Measurements from ENCODE around the gene TMEM254. TPM values are rescaled to one million over a fixed set of nuclear protein-coding genes. Genes with fewer than 3 reads are reported as not detected.
"Not testable (repeated sequence)": the region's sequence is repeated elsewhere in the genome, so short reads cannot be mapped to it uniquely, and the experiment has no call there.

The TMEM254 gene, protein sequence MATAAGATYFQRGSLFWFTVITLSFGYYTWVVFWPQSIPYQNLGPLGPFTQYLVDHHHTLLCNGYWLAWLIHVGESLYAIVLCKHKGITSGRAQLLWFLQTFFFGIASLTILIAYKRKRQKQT
- total RNA-seq, result 10.3 TPM

DNA sequence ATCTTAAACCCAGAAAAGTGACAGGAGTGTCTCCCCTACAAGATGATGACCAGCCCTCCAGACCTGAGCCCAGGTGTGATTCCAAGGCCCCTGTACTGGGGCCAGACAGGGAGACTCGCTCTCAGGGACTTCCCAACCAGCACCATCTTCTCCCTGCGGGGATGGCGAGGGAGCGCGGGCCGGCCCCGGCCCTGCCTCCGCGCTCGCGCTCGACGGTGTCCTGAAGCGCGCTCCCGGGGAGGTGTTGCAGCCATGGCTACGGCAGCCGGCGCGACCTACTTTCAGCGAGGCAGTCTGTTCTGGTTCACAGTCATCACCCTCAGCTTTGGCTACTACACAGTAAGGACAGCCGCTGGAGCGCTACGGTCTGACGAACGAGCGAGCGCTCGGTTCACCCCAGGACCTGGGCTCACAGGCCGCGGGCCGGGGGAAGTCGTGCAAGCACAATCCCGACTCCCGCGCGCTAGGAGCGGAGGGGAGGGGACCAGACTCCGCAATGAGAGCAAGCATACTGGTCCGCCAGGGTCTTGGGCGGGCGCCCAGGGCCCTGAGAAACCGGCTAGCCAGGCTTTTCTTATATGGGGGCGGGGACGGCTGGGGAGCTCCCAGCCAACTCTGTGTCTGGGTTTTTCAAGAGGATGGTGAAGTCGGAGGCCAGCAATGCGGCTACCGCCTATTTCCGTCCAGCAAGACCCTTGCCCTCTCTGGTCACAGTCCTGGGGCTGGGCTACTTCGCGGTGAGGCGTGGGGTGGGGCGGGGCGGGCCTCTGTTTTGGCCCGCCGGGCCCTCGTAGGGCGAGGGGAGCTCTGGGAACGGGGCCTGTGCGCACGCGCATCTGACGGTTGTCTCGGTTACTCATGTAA, at the start of gene TMEM254:
Gene TMEM254 (plus strand): TSS at position 218 of the 864 bp plus-strand sequence. CDS start 35 bp downstream, at position 253.
- Histone ChIP-seq H3K9me3 (no peaks in the 10 kb centered on the region), H3K4me3 (peak within 1 kb of the TSS; percentile 59 to 78), H3K36me3 (no peaks in the 10 kb centered on the region), H3K4me1 (peaks cover 19% of the 10 kb centered on the region), H3K27me3 (no peaks in the 10 kb centered on the region), H3K27ac (peak within 1 kb of the TSS; percentile 94)
- peak; percentile 84 to 90 for TF ChIP-seq POLR2AphosphoS5 (IDR thresholded peaks at IDR 0.05; ENCODE audit: insufficient read depth in 1 of 2, low read depth in 1 of 2)
- no peak for TF ChIP-seq CTCF (IDR thresholded peaks at IDR 0.05)
- peak in 1 of 2 donors; percentile 2 for TF ChIP-seq POLR2A (IDR thresholded peaks at IDR 0.05)
- DNase-seq (ENCODE audit: extremely low spot score in 2 of 2), result peak in 1 of 2 donors; percentile 91
- intact Hi-C loops (cut with DNase I), result no loop called here

DNA sequence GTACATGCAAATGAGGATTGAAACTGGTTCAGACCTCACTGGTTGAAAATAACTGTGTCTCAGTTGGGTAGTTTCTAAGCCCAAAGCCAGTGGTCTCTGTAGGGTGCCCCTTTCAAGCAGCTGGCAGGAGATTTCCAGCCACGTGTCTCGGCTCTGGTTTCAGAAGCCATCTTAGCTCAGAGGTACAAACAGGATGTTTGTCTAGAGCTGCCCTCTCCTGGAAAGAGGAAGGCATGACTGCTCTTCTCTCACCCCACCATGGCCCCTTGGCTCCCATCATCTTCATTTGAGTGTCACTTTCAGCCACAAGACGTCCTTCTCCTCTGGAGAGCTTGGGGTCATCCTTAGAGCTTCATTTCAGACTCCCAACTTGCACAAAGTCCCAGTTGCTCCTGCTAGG, 49.3 kb upstream of the TMEM254 start:
- H3K4me3 ChIP-seq; intact Hi-C loops (cut with DNase I); DNase-seq (ENCODE audit: extremely low spot score in 2 of 2); H3K27me3 ChIP-seq; H3K4me1 ChIP-seq; H3K9me3 ChIP-seq; H3K27ac ChIP-seq; H3K36me3 ChIP-seq: not testable (repeated sequence)

- H3K9me3 ChIP-seq; intact Hi-C loops (cut with DNase I); DNase-seq (ENCODE audit: extremely low spot score in 2 of 2); H3K27ac ChIP-seq; H3K27me3 ChIP-seq; H3K4me1 ChIP-seq; H3K36me3 ChIP-seq; H3K4me3 ChIP-seq: not testable (repeated sequence)
These were observed 48.6 kb upstream of the TMEM254 start for GRCh38 chr10:80029865-80030264.

- H3K4me1 ChIP-seq, result no peaks in the 10 kb centered on the region
- intact Hi-C loops (cut with DNase I), result no loop called here
- no peak overlapping the region for H3K4me3 ChIP-seq
- H3K27ac ChIP-seq, result no peak overlapping the region
- no peaks in the 10 kb centered on the region for H3K36me3 ChIP-seq
- TF ChIP-seq CTCF (IDR thresholded peaks at IDR 0.05), result no peak
- no peak for TF ChIP-seq POLR2A (IDR thresholded peaks at IDR 0.05)
- no peak for TF ChIP-seq POLR2AphosphoS5 (IDR thresholded peaks at IDR 0.05; ENCODE audit: insufficient read depth in 1 of 2, low read depth in 1 of 2)
- DNase-seq (ENCODE audit: extremely low spot score in 2 of 2), result no peak
- no peaks in the 10 kb centered on the region for H3K9me3 ChIP-seq
- H3K27me3 ChIP-seq, result no peaks in the 10 kb centered on the region
These were observed 46.0 kb upstream of the TMEM254 start for GRCh38 chr10:80032503-80032902.

- H3K4me1 ChIP-seq; H3K4me3 ChIP-seq; H3K27ac ChIP-seq; intact Hi-C loops (cut with DNase I); H3K36me3 ChIP-seq; H3K27me3 ChIP-seq; DNase-seq (ENCODE audit: extremely low spot score in 2 of 2); H3K9me3 ChIP-seq: not testable (repeated sequence)
These were observed 43.7 kb upstream of the TMEM254 start for GRCh38 chr10:80034766-80035165.

DNA sequence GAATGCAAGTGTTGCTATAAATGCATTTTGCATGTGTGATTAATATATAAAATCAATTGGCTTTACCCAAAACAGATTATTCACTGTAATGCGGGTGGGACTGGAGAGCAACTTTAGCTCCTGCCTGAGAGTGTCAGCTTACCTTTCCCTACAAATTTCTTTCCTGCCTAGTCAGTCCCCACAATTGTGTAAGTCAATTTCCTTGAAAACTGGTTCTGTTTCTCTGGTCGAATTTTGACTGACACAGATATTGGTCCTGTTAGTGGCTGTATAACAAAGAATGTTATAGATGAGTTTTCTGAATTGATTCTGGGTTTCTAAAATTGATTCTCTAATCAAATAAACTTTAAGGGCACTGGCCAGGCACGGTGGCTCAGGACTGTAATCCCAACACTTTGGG, 43.0 kb upstream of the TMEM254 start:
- H3K4me1 ChIP-seq; H3K36me3 ChIP-seq; DNase-seq (ENCODE audit: extremely low spot score in 2 of 2); intact Hi-C loops (cut with DNase I); H3K27ac ChIP-seq; H3K4me3 ChIP-seq; H3K27me3 ChIP-seq; H3K9me3 ChIP-seq: not testable (repeated sequence)

DNA sequence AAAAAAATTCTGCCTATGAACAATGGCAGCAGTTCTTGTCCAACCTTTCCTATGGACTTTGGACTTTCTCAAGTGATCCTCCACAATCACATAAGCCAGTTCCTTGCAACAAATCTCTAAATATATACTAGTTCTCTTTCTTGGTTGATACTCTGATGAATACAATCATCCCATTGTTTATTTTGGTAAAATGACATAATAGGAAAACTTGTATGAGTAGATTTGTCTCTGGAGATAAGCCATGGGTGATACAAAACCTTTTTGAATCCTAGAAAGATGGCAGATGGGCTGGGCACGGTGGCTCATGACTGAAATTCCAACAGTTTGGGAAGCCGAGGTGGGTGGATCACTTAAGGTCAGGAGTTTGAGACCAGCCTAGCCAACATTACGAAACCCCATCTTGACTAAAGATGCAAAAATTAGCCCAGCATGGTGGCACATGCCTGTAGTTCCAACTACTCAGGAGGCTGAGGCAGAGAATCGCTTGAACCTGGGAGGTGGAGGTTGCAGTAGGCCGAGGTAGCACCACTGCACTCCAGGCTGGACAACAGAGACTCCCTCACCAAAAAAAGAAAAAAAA, 41.5 kb upstream of the TMEM254 start:
- H3K27me3 ChIP-seq; intact Hi-C loops (cut with DNase I); H3K9me3 ChIP-seq; H3K4me1 ChIP-seq; H3K4me3 ChIP-seq; H3K27ac ChIP-seq; DNase-seq (ENCODE audit: extremely low spot score in 2 of 2); H3K36me3 ChIP-seq: not testable (repeated sequence)

DNA sequence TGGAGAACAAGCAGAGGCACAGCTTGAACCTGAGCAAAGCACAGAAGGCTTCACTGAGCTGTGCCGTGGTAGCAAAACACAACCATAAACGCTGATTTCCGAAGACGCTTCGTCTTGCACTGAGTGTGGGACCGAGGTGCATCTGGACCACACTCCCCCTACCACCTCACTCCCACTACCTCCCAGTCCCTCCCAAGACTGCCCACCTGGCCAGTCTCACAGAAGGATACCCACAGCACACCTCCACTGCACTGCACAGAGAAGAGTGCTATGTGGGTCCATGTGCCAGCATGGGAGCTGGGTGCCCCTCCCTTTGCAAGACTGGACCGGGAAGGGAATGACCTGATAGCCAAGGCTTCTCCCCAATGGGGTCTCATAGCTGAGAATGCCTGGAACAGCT, 40.2 kb upstream of the TMEM254 start:
- H3K9me3 ChIP-seq; H3K4me1 ChIP-seq; DNase-seq (ENCODE audit: extremely low spot score in 2 of 2); intact Hi-C loops (cut with DNase I); H3K27me3 ChIP-seq; H3K27ac ChIP-seq; H3K4me3 ChIP-seq; H3K36me3 ChIP-seq: not testable (repeated sequence)
